ENCODE results near the gene FREY1. TPM values are rescaled to one million over a fixed set of nuclear protein-coding genes. Genes with fewer than 3 reads are reported as not detected.

Gene FREY1
- total and polyA plus RNA-seq, 2 of the 8 experiments (the other 6 are each of a cell fraction or from before 2014, with no cell fraction given) = 0.32 to 1.1 TPM

DNA sequence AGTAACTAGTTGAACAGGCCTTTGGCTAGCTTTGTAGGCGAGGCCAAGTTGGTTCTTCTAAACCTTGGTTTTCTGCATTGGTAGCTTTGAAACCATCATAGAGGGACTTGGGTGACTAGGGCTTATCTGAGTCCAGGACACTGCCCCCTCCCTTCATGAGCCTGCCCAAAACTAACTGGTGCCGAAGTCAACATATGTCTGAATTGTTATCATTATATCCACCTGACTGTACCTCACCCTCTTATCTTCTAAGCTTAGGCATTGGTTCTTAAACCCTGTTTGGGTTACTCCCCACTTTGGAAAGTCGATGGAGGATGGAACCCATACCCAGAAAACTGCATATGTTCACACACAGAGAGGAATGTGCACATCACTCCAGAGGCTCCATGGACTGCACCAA lies 29.2 kb downstream of the FREY1 start:
- H2BK15ac ChIP-seq (ENCODE audit: low read length) = no peak overlapping the region
- H2BK120ac ChIP-seq (replicated peaks; ENCODE audit: low read depth, low read length) = no peak overlapping the region
- no peaks in the 10 kb centered on the region for H3K27me3 ChIP-seq (replicated peaks in 1 of 4; ENCODE audit: control insufficient read depth in 3 of 4, extremely low read depth in 1 of 4, insufficient read depth in 3 of 4, low read length in 3 of 4)
- H2AK5ac ChIP-seq (ENCODE audit: low read depth, low read length) = no peak overlapping the region
- no peak overlapping the region for H3K9ac ChIP-seq (replicated peaks in 1 of 4; ENCODE audit: extremely low read depth in 1 of 4, low read depth in 3 of 4, low read length in 3 of 4)
- H3K4me2 ChIP-seq (ENCODE audit: insufficient read depth in 1 of 2, low read depth in 2 of 2, low read length in 2 of 2) = no peak overlapping the region
- H3K79me1 ChIP-seq (ENCODE audit: low read depth, low read length) = peaks cover 3% of the 10 kb centered on the region; the same call in 1 of the 2 replicates
- peaks cover 9 to 16% (median 13%) of the 10 kb centered on the region in 4 experiments; a peak in 6 of 7 replicates for H3K4me1 ChIP-seq (replicated peaks in 1 of 4; ENCODE audit: control insufficient read depth in 3 of 4, insufficient read depth in 4 of 4, low read length in 3 of 4)
- POLR2A ChIA-PET (ENCODE audit: partially characterized antibody) = interaction anchor here (1.5 kb wide), 1 partner anchor 44 kb away, joined by 3 read pairs; no protein-coding TSS in a partner anchor
- H3K36me3 ChIP-seq (ENCODE audit: control insufficient read depth in 2 of 4, insufficient read depth in 4 of 4, low read length in 3 of 4) = peaks cover 0 to 4% (median 0%) of the 10 kb centered on the region in 4 experiments; a peak in 2 of 8 replicates
- no peak overlapping the region for H3K23ac ChIP-seq (ENCODE audit: insufficient read length)
- H4K91ac ChIP-seq (replicated peaks; ENCODE audit: insufficient read length, low read length) = no peak overlapping the region
- H3K4me3 ChIP-seq (ENCODE audit: extremely low read depth in 1 of 4, insufficient read depth in 2 of 4, low read depth in 3 of 4, low read length in 4 of 4) = no peak overlapping the region
- H2BK20ac ChIP-seq (ENCODE audit: low read length) = no peak overlapping the region
- no peak overlapping the region for H2AFZ ChIP-seq (ENCODE audit: low read length)
- H2BK5ac ChIP-seq (ENCODE audit: low read depth, low read length) = no peak overlapping the region
- DNase-seq (ENCODE audit: low read depth in 1 of 2, low spot score in 2 of 2) (no peak), FAIRE-seq (no peak)
- no peaks in the 10 kb centered on the region for H3K79me2 ChIP-seq (ENCODE audit: control insufficient read depth in 1 of 2, insufficient read depth in 2 of 2, low read length in 2 of 2)
- H4K8ac ChIP-seq (ENCODE audit: extremely low read depth, insufficient read depth, low read length) = no peak overlapping the region
- H3K9me3 ChIP-seq (ENCODE audit: insufficient read depth in 2 of 2, low read depth in 1 of 2, low read length in 1 of 2) = no peaks in the 10 kb centered on the region
- no peak overlapping the region for H2BK12ac ChIP-seq (ENCODE audit: low read depth, low read length)
- H3K56ac ChIP-seq (replicated peaks; ENCODE audit: insufficient read length, low read depth, low read length) = no peak overlapping the region
- no peak overlapping the region for H3K4ac ChIP-seq (replicated peaks; ENCODE audit: insufficient read length, low read depth, low read length)
- peaks cover 0 to 2% of the 10 kb centered on the region in 2 experiments for H4K20me1 ChIP-seq (replicated peaks in 1 of 2; ENCODE audit: control insufficient read depth in 1 of 2, insufficient read depth in 2 of 2, low read length in 2 of 2)
- H3K14ac ChIP-seq (ENCODE audit: insufficient read length) = no peak overlapping the region
- no peak overlapping the region for H3K27ac ChIP-seq (ENCODE audit: low read depth, low read length)
- CTCF ChIA-PET (ENCODE audit: partially characterized antibody) = interaction anchor here (1.7 to 3.0 kb wide), 4 partner anchors 11 to 87 kb away, joined by 6 to 11 read pairs (median 8); no protein-coding TSS in a partner anchor
- no peaks in the 10 kb centered on the region; the same call in 1 of the 2 replicates for H3K23me2 ChIP-seq (ENCODE audit: low read depth, low read length)
- H4K5ac ChIP-seq (ENCODE audit: insufficient read length, low read depth, low read length) = no peak overlapping the region
- 87% methylated on average over 3 of the region's 3 CpGs; no CpG with 5 or more reads in 1 of the 2 experiments for WGBS, 2 experiments (ENCODE audit: extremely low coverage in 1 of 2, insufficient coverage in 1 of 2, insufficient read length in 1 of 2, insufficient replicate concordance in 2 of 2, low coverage in 1 of 2, low lambda C conversion rate in 2 of 2, missing lambda C conversion rate in 1 of 2)
- H3K18ac ChIP-seq (ENCODE audit: extremely low read depth, low read length) = no peak overlapping the region
- TF ChIP-seq HDAC6 (IDR thresholded peaks at IDR 0.05; ENCODE audit: low read depth, low read length) (no peak), SAP30 (IDR thresholded peaks at IDR 0.05; ENCODE audit: insufficient read depth, insufficient replicate concordance, low read length) (no peak), POLR2AphosphoS5 (IDR thresholded peaks at IDR 0.05; ENCODE audit: low read depth, low read length) (no peak), FOSL1 (IDR thresholded peaks at IDR 0.05; ENCODE audit: insufficient read depth, low read depth, low read length) (no peak), CHD2 (IDR thresholded peaks at IDR 0.05; ENCODE audit: low read length) (no peak), TBP (IDR thresholded peaks at IDR 0.05; ENCODE audit: low read depth, low read length) (no peak), YY1 (IDR thresholded peaks at IDR 0.05; ENCODE audit: low read depth, low read length) (no peak), KDM4A (IDR thresholded peaks at IDR 0.05; ENCODE audit: low read depth, low read length, severe bottlenecking) (no peak), ASH2L (IDR thresholded peaks at IDR 0.05; ENCODE audit: low read length) (no peak)
- TF ChIP-seq, protein P1, sequence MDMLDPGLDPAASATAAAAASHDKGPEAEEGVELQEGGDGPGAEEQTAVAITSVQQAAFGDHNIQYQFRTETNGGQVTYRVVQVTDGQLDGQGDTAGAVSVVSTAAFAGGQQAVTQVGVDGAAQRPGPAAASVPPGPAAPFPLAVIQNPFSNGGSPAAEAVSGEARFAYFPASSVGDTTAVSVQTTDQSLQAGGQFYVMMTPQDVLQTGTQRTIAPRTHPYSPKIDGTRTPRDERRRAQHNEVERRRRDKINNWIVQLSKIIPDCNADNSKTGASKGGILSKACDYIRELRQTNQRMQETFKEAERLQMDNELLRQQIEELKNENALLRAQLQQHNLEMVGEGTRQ (IDR thresholded peaks at IDR 0.05; ENCODE audit: low read length) = no peak
- TF ChIP-seq, protein P2, sequence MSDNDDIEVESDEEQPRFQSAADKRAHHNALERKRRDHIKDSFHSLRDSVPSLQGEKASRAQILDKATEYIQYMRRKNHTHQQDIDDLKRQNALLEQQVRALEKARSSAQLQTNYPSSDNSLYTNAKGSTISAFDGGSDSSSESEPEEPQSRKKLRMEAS (IDR thresholded peaks at IDR 0.05) = no peak
- TF ChIP-seq, protein P3, sequence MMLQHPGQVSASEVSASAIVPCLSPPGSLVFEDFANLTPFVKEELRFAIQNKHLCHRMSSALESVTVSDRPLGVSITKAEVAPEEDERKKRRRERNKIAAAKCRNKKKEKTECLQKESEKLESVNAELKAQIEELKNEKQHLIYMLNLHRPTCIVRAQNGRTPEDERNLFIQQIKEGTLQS (IDR thresholded peaks at IDR 0.05; ENCODE audit: insufficient read depth, low read depth, low read length) = no peak
